ENCODE results near the gene IL19.

The IL19 gene

DNA sequence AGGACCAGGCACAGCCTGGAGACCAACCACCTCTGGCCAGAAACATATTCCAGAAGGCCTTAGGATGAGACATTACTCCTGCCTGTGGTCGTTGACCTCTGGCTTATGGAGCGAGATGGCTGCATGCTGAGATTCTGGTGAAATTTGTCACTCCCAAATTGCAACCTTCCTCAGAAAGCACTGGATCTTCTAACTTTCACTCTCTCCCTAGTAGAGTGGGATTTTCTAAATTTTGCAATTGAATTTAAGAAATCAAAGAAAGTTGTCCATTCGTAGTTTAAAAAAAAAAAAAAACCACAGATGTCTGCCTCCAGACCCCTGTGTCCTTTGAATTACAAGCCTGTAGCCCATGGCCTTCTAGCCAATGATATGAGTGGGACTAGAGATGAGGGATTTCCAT, 30.3 kb downstream of the IL19 start:
- no peak for DNase-seq (ENCODE audit: low spot score)

- no peak for DNase-seq (ENCODE audit: low spot score)
These were observed 30.9 kb downstream of the IL19 start for GRCh38 chr1:206801467-206801866.

DNA sequence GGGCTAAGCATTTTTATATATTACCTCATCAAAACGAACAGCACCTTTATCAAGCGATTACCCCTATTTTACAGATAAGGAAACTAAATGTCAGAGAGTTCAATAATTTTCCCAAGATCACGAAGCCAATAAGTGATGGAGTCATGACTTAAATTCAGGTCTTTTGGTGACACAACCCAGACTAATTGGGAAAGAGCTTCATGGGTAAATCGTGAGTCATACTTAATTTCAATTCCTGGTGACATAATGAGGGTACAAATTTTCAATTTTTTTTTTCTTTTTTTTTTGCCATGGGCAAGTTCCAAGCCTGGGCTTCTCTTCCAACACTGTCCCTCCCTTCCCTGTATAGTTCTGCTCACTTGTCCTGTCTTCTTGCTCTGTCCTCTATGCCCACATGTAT, 31.8 kb downstream of the IL19 start:
- no peak for DNase-seq (ENCODE audit: low spot score)

DNA sequence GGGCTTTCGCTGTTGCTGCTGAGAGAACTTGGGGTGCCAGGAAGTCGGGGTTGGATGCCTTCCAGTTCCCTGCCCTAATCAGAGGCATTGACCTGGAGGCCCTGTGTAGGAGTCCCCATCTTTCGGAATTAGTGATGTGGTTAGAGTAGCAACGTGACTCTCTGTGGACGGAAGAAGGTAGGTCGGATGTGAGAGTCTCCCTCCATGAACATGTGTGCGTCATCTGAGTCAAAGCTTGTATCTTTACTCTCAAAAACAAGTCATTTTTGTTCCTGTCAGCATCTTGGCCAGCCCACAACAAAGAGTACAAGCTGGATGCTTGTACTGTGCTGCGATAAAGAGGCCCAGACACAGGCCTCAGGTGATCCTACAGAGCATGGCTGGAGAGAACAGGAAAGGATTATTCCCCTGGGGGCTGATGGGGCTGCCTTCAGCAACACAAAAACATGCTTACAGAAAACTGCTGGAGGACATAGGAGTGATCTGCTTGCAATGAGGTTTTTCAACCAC, 32.7 kb downstream of the IL19 start:
- DNase-seq (ENCODE audit: low spot score), result no peak

- DNase-seq (ENCODE audit: low spot score), result no peak
These were observed 33.7 kb downstream of the IL19 start for GRCh38 chr1:206804156-206804737.

DNA sequence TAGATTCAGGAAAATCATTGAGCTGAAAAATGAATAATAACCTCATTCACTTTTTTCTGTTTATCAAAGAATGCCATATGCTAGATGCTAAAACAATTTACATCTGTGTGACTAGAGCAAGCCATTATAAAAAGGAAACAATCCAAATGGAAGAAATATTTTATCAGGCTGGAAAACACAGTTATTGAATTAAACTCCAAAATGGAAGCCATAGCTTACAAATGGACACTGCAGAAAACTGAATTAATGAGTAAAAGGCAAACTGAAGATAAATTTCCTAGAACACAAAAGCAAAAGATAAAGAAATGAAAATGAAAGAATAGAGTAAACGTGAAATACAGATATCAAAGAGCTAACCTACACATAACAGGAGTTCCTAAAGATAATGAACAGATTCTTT, 34.8 kb downstream of the IL19 start:
- no peak for DNase-seq (ENCODE audit: low spot score)

GRCh38 chr1:206808615-206809014, 38.0 kb downstream of the IL19 start:
- no peak for DNase-seq (ENCODE audit: low spot score)

GRCh38 chr1:206809504-206810084, 39.0 kb downstream of the IL19 start:
- DNase-seq (ENCODE audit: low spot score), result no peak

DNA sequence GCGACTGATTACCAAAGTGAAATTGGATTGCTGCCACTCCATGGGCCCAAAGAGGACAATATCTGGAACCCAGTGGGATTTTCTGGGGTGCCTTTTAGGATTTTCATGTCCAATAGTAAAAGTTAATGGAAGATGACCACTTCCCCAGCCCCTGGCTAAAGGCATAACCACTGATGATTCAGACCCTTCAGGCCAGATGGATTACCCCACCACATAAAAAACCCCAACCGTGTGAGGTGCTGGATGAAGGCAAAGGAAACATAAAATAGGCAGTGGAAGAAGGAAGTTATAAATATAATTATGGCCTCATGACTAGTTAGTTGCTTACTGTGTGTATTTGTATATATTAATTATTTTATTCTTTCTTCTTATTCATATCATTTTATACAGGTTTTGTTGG, 41.9 kb downstream of the IL19 start:
- no peak for DNase-seq (ENCODE audit: low spot score)

- DNase-seq (ENCODE audit: low spot score), result no peak
These were observed 44.3 kb downstream of the IL19 start for GRCh38 chr1:206814716-206815341.

- no peak for DNase-seq (ENCODE audit: low spot score)
These were observed 46.1 kb downstream of the IL19 start for GRCh38 chr1:206816390-206817287.

DNA sequence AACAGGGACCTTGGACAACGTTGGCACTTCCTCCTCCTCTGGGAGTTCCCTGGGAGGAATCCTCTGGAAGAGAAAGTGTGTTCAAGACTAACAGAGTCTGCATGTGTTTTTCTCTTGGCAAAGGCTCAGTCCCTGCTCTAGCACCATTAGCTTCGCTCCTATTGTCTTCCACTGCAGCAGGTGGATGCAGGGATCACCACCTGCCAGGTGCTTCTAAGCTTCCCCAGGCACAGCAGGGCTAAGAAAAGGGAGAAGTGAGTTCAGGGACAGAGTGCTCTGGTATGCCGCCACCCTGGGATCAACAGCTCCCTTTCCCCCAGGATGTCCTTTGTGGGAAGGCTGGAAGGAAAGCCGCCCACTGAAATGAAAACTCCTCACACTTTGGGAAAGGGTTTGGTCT, 50.9 kb downstream of the IL19 start:
- DNase-seq (ENCODE audit: low spot score), result no peak

GRCh38 chr1:206823727-206824126, 53.2 kb downstream of the IL19 start:
- DNase-seq (ENCODE audit: low spot score), result no peak

- no peak for DNase-seq (ENCODE audit: low spot score)
These were observed 53.8 kb downstream of the IL19 start for GRCh38 chr1:206824331-206824730.

GRCh38 chr1:206826394-206826793, 55.8 kb downstream of the IL19 start:
- DNase-seq (ENCODE audit: low spot score), result no peak

GRCh38 chr1:206828061-206828460, 57.5 kb downstream of the IL19 start:
- DNase-seq (ENCODE audit: low spot score), result no peak

DNA sequence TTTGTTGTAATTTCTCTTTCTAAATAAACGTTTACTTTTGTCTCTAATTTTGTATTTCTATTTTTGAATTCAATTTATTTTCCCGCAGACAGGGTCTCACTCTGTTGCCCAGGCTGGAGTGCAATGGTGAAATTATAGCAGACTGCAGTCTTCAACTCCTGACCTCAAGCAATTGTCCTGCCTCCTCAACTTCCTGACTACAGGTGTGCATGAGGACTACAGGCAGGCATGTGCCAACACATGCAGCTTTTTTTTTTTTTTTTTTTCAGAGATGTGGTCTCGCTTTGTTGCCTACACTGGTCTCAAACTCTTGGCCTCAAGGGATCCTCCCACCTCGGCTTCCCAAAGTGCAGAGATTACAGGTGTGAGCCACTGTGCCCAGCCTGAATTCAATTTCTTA, 58.2 kb downstream of the IL19 start:
- no peak for DNase-seq (ENCODE audit: low spot score)

- no peak for DNase-seq (ENCODE audit: low spot score)
These were observed 58.7 kb downstream of the IL19 start for GRCh38 chr1:206829282-206829681.

- no peak for DNase-seq (ENCODE audit: low spot score)
These were observed 59.3 kb downstream of the IL19 start for GRCh38 chr1:206829875-206830274.

- no peak for DNase-seq (ENCODE audit: low spot score)
These were observed 61.1 kb downstream of the IL19 start for GRCh38 chr1:206831650-206832049.

- no peak for DNase-seq (ENCODE audit: low spot score)
These were observed 61.8 kb downstream of the IL19 start for GRCh38 chr1:206832352-206832880.

GRCh38 chr1:206833106-206833680, 62.6 kb downstream of the IL19 start:
- no peak for DNase-seq (ENCODE audit: low spot score)

Measured in kidney capillary endothelial cell (primary cell).